ENCODE results near the gene GLOD4. TPM values are rescaled to one million over a fixed set of nuclear protein-coding genes. Genes with fewer than 3 reads are reported as not detected.
A peak's percentile ranks its signal among the peaks of the same experiment; 100 is the strongest.

The GLOD4 gene
- total RNA-seq, 1 donor from 2014 or later = 79.9 TPM

GRCh38 chr17:797236-797840 is 15.3 kb upstream of the GLOD4 start:
- DNase-seq (ENCODE audit: low spot score, unreplicated experiment) = no peak
- H3K4me1 Mint-ChIP-seq (ENCODE audit: low read depth) = peaks cover 2% of the 10 kb centered on the region
- TF ChIP-seq CTCF (IDR thresholded peaks at IDR 0.05; ENCODE audit: unreplicated experiment) = no peak
- no peaks in the 10 kb centered on the region for H3K9me3 Mint-ChIP-seq (ENCODE audit: low read depth)
- no peak overlapping the region for H3K4me3 Mint-ChIP-seq (ENCODE audit: low read depth)
- peak overlapping the region; percentile 67 for H3K27ac Mint-ChIP-seq
- H3K27me3 Mint-ChIP-seq = no peaks in the 10 kb centered on the region
- peaks cover 4% of the 10 kb centered on the region for H3K36me3 Mint-ChIP-seq (ENCODE audit: insufficient read depth)

- Mint-ChIP-seq H3K27ac (peak overlapping the region; percentile 45), H3K36me3 (ENCODE audit: insufficient read depth) (peaks cover 4% of the 10 kb centered on the region), H3K4me1 (ENCODE audit: low read depth) (peaks cover 2% of the 10 kb centered on the region), H3K4me3 (ENCODE audit: low read depth) (no peak overlapping the region), H3K27me3 (no peaks in the 10 kb centered on the region), H3K9me3 (ENCODE audit: low read depth) (no peaks in the 10 kb centered on the region)
- no peak for DNase-seq (ENCODE audit: low spot score, unreplicated experiment)
- no peak for TF ChIP-seq CTCF (IDR thresholded peaks at IDR 0.05; ENCODE audit: unreplicated experiment)
Observed at GRCh38 chr17:796609-797008, 14.5 kb upstream of the GLOD4 start.

- no peak for DNase-seq (ENCODE audit: low spot score, unreplicated experiment)
- no peaks in the 10 kb centered on the region for H3K9me3 Mint-ChIP-seq (ENCODE audit: low read depth)
- no peak for TF ChIP-seq CTCF (IDR thresholded peaks at IDR 0.05; ENCODE audit: unreplicated experiment)
- H3K36me3 Mint-ChIP-seq (ENCODE audit: insufficient read depth) = peaks cover 8% of the 10 kb centered on the region
- no peak overlapping the region for H3K4me3 Mint-ChIP-seq (ENCODE audit: low read depth)
- H3K27ac Mint-ChIP-seq = peak overlapping the region; percentile 41
- no peaks in the 10 kb centered on the region for H3K27me3 Mint-ChIP-seq
- H3K4me1 Mint-ChIP-seq (ENCODE audit: low read depth) = peaks cover 2% of the 10 kb centered on the region
Observed at GRCh38 chr17:795721-796120, 13.6 kb upstream of the GLOD4 start.

- no peaks in the 10 kb centered on the region for H3K27me3 Mint-ChIP-seq
- peaks cover 2% of the 10 kb centered on the region for H3K4me1 Mint-ChIP-seq (ENCODE audit: low read depth)
- no peak for DNase-seq (ENCODE audit: low spot score, unreplicated experiment)
- H3K36me3 Mint-ChIP-seq (ENCODE audit: insufficient read depth) = peaks cover 8% of the 10 kb centered on the region
- TF ChIP-seq CTCF (IDR thresholded peaks at IDR 0.05; ENCODE audit: unreplicated experiment) = no peak
- H3K4me3 Mint-ChIP-seq (ENCODE audit: low read depth) = no peak overlapping the region
- no peaks in the 10 kb centered on the region for H3K9me3 Mint-ChIP-seq (ENCODE audit: low read depth)
- no peak overlapping the region for H3K27ac Mint-ChIP-seq
Observed at GRCh38 chr17:795276-795675, 13.2 kb upstream of the GLOD4 start.

- peaks cover 2% of the 10 kb centered on the region for H3K4me1 Mint-ChIP-seq (ENCODE audit: low read depth)
- H3K27ac Mint-ChIP-seq = peak overlapping the region; percentile 23
- DNase-seq (ENCODE audit: low spot score, unreplicated experiment) = peak; percentile 43
- no peaks in the 10 kb centered on the region for H3K9me3 Mint-ChIP-seq (ENCODE audit: low read depth)
- H3K4me3 Mint-ChIP-seq (ENCODE audit: low read depth) = no peak overlapping the region
- H3K27me3 Mint-ChIP-seq = no peaks in the 10 kb centered on the region
- peaks cover 6% of the 10 kb centered on the region for H3K36me3 Mint-ChIP-seq (ENCODE audit: insufficient read depth)
- TF ChIP-seq CTCF (IDR thresholded peaks at IDR 0.05; ENCODE audit: unreplicated experiment) = peak; percentile 88
Observed at GRCh38 chr17:794876-795275, 12.8 kb upstream of the GLOD4 start.
